Neural crest cell (in vitro differentiated cells): ENCODE measurements around the gene HMX2. TPM values are rescaled to one million over a fixed set of nuclear protein-coding genes. Genes with fewer than 3 reads are reported as not detected.

Experiments
- DNase-seq: peaks from one replicate; pipeline ENCODE4 v3.0.0; 2021; ENCODE audit warnings: low read depth, mixed read lengths, low spot score
- H3K27ac Mint-ChIP-seq: one replicate; pipeline ENCODE4 v1.8.0; 2021; ENCODE audit warnings: mild to moderate bottlenecking, mixed read lengths; ENCODE audit not compliant: unreplicated experiment
- H3K27me3 Mint-ChIP-seq: 2 replicates; pipeline ENCODE4 v1.8.0; 2021; ENCODE audit warnings: low read depth, mild to moderate bottlenecking, mixed read lengths
- H3K36me3 Mint-ChIP-seq: 2 replicates; pipeline ENCODE4 v1.8.0; 2021; ENCODE audit warnings: low read depth, mild to moderate bottlenecking, mixed read lengths
- H3K4me1 Mint-ChIP-seq: 2 replicates; pipeline ENCODE4 v1.8.0; 2021; ENCODE audit warnings: mixed read lengths
- H3K4me3 Mint-ChIP-seq: one replicate; pipeline ENCODE4 v1.8.0; 2021; ENCODE audit warnings: mild to moderate bottlenecking, mixed read lengths
- H3K9me3 Mint-ChIP-seq: 2 replicates; pipeline ENCODE4 v1.8.0; 2021; ENCODE audit warnings: mixed read lengths
- CTCF ChIP-seq: fragments of 200-600 bp; sonication (generic); conservative IDR thresholded peaks from 2 replicates; pipeline ENCODE4 v1.5.0; 2021; ENCODE audit warnings: antibody characterized with exemption, mild to moderate bottlenecking
- total RNA-seq: library from RNA; stranded (reverse); gene quantifications from 2 replicates; pipeline ENCODE4 v1.2.1, GENCODE V29; 2021

Gene HMX2
- total RNA-seq, 1 donor from 2014 or later, result not detected

GRCh38 chr10:123151737-123152135 lies 3.8 kb downstream of the HMX2 start:
- Mint-ChIP-seq H3K27ac (no peak overlapping the region), H3K4me3 (peak overlapping the region; percentile 66), H3K27me3 (peaks cover 70% of the 10 kb centered on the region), H3K4me1 (peaks cover 34% of the 10 kb centered on the region), H3K9me3 (no peaks in the 10 kb centered on the region), H3K36me3 (peaks cover 4% of the 10 kb centered on the region)
- no peak for TF ChIP-seq CTCF
- DNase-seq, result no peak

- Mint-ChIP-seq H3K4me3 (peak overlapping the region; percentile 99), H3K27ac (no peak overlapping the region), H3K36me3 (peaks cover 15% of the 10 kb centered on the region), H3K9me3 (no peaks in the 10 kb centered on the region), H3K4me1 (peaks cover 45% of the 10 kb centered on the region), H3K27me3 (peaks cover 54% of the 10 kb centered on the region)
- no peak for TF ChIP-seq CTCF
- no peak for DNase-seq
These were observed 5.7 kb downstream of the HMX2 start for GRCh38 chr10:123153486-123154091.

DNA sequence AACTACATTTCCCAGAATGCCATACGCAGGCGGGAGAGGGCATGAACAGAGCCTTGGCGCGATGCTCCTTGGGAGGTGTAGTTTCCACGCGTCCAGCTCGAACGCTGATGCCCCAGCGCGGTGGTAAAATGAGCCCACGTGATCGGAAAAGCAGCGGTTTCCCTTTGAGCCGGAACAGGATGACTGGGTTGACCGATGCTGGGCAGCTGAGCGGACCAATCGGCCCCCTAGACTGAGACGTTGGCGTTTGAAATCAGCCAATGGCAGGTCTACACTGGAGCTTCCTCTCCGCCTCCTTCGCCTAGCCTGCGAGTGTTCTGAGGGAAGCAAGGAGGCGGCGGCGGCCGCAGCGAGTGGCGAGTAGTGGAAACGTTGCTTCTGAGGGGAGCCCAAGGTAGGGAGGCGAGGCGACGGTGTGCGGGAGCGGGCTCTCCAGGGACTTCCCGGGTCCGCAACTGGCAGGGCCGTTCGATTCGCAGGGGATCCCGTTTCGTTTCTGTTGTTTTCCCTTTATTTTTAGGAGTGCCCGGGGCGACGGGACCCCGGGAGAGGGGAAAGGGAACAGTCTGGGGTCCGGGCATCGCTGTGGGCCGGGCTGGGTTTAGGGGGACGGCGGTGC lies 6.3 kb downstream of the HMX2 start, which contains the start of gene BUB3:
TSS of gene BUB3 (plus strand) at position 311 of the 619 bp plus-strand sequence. CDS start 516 bp downstream, outside the sequence.
- peak; percentile 88 for DNase-seq
- Mint-ChIP-seq H3K36me3 (peaks cover 15% of the 10 kb centered on the region), H3K4me3 (peak within 1 kb of the TSS; percentile 99), H3K27me3 (peaks cover 48% of the 10 kb centered on the region), H3K9me3 (no peaks in the 10 kb centered on the region), H3K27ac (peak within 1 kb of the TSS; percentile 99), H3K4me1 (peaks cover 44% of the 10 kb centered on the region)
- TF ChIP-seq CTCF, result peak; percentile 16

DNA sequence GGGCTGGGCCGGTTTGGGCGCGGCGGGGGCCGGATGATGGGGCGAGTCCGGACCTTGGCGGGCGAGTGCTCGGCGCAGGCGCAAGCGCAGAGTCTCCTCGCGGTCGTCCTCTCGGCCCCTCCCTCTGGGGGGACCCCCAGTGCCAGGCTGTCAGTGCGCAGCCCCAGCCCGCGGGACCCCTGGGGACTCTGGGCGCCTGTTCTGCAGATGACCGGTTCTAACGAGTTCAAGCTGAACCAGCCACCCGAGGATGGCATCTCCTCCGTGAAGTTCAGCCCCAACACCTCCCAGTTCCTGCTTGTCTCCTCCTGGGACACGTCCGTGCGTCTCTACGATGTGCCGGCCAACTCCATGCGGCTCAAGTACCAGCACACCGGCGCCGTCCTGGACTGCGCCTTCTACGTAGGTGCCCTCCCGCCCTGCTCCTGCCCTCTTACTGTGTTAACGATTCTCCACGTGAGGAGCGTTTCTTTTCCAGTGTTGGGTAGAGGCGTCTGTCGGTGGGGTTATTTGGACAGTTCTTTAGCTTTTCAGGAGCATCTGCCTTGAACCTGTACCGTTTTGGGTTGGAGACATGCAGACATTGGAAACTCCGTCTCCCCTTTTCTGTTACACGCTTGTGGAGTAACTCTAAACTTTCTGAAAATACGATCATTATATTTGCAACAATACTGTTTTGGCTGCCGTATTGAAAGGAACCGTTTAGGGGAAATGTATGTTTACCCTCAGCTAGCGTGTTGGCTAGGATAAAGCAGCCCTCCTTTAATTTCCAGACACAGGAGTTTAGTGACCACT lies 7.0 kb downstream of the HMX2 start:
- no peak for DNase-seq
- Mint-ChIP-seq H3K4me1 (peaks cover 44% of the 10 kb centered on the region), H3K36me3 (peaks cover 15% of the 10 kb centered on the region), H3K4me3 (peak overlapping the region; percentile 99), H3K9me3 (no peaks in the 10 kb centered on the region), H3K27me3 (peaks cover 42% of the 10 kb centered on the region), H3K27ac (peak overlapping the region; percentile 99)
- peak; percentile 2 for TF ChIP-seq CTCF

DNA sequence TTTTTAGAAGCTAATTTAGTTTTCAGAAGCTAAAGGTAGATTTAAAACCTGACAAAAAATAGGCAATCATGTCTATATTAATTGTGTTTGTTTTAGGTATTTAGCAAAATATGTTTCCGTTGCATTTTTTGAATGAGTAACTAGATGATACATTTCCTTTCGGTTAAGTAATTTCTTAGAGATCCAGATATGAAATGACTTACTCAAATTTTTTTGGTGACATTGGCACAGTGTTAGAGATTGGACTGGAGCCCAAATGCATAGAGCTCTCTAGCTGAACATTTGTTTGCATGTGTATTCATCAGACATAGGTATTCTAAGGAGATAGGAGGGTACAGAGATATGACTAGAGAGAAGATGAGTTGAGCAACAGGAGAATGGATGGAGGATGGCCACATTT lies 8.1 kb downstream of the HMX2 start:
- no peaks in the 10 kb centered on the region for H3K9me3 Mint-ChIP-seq
- H3K4me3 Mint-ChIP-seq, result peak overlapping the region; percentile 99
- no peak for DNase-seq
- no peak for TF ChIP-seq CTCF
- peaks cover 15% of the 10 kb centered on the region for H3K36me3 Mint-ChIP-seq
- peaks cover 30% of the 10 kb centered on the region for H3K27me3 Mint-ChIP-seq
- no peak overlapping the region for H3K27ac Mint-ChIP-seq
- H3K4me1 Mint-ChIP-seq, result peaks cover 39% of the 10 kb centered on the region
